Measurements from ENCODE around the gene TRIM44. TPM values are rescaled to one million over a fixed set of nuclear protein-coding genes. Genes with fewer than 3 reads are reported as not detected.

The TRIM44 gene
- total RNA-seq = 31.6 TPM

DNA sequence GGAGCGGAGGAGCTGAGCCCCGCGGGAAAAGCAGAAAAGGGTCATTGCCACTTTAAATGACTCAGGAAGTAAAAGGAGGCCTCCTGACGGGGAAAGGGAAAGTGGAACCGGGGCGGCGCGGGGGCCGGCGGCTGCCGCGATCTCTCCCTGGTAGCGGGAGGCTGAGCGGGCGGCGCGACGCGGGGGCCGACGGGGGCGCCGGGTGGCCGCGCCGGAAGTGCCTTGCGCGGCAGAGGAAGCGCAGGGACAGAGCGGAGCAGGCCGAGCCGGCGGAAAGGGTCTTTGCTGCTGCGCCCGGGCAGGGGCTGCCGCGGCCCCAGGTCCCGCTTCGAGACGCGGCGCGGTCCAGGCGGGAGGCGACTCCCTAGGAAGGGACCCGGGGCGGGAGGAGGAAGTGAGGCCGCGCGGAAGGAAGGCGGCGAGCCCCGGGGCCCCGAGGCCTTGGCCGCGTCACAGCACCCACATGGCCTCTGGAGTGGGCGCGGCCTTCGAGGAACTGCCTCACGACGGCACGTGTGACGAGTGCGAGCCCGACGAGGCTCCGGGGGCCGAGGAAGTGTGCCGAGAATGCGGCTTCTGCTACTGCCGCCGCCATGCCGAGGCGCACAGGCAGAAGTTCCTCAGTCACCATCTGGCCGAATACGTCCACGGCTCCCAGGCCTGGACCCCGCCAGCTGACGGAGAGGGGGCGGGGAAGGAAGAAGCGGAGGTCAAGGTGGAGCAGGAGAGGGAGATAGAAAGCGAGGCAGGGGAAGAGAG, at the start of gene TRIM44:
TRIM44 (plus strand) TSS at position 127 of the 759 bp plus-strand sequence; CDS start at position 464, 337 bp downstream.

DNA sequence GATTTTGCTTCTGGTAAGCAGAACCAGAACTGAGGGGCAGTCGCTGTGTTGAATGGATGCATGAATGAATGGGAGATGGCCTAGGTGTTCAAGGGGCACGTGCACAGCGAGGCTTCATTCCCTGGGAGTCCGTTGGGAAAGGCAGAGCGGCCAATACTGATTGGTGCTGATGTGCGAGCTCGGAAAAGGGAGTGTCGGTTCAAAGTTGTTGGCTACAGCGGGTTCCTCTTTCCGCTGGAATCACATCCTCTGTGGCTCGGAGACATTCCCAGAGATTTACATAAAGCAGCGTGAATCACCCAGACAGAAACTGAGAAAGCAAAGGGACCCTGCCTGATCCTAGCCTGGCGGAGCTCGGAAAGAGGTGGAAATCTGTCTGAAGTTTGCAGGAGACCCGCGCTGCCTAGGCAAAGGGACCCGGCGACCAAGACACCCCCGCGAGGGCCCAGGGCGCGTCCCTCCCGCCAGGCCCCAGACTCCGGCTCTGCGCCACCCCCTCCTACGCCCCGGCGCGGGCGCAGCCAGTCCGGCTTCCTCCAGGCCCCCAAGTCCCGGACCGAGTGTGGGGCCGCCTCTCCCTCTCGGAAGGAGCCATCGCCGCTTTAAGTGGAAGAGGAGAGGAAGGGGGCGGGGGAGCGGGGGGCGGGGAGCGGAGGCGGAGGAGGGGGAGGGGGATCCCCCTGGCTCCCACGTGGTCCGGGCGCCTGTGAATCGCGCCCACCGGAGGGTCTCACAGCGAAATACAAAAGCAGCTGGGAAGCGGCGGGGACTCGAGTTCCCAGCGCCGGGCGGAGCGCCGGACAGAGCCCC, 44.7 kb upstream of the TRIM44 start, which contains the start of gene FJX1:
FJX1 (plus strand) TSS at position 774 of the 810 bp plus-strand sequence. CDS start 177 bp downstream, outside the sequence.

Other genes with a start within 250 kb of the TRIM44 start
- 271 TPM for gene SLC1A2, start 243.2 kb upstream of the TRIM44 start, total RNA-seq
- 0.94 TPM for gene PAMR1, start 137.2 kb upstream of the TRIM44 start, total RNA-seq
- 69.2 TPM for gene FJX1, start 44.3 kb upstream of the TRIM44 start, total RNA-seq